ENCODE data around the gene LRP5.

Gene LRP5
- 0.61 to 2.5 (median 1.3) reads per million in 4 donors for total RNA-seq

DNA sequence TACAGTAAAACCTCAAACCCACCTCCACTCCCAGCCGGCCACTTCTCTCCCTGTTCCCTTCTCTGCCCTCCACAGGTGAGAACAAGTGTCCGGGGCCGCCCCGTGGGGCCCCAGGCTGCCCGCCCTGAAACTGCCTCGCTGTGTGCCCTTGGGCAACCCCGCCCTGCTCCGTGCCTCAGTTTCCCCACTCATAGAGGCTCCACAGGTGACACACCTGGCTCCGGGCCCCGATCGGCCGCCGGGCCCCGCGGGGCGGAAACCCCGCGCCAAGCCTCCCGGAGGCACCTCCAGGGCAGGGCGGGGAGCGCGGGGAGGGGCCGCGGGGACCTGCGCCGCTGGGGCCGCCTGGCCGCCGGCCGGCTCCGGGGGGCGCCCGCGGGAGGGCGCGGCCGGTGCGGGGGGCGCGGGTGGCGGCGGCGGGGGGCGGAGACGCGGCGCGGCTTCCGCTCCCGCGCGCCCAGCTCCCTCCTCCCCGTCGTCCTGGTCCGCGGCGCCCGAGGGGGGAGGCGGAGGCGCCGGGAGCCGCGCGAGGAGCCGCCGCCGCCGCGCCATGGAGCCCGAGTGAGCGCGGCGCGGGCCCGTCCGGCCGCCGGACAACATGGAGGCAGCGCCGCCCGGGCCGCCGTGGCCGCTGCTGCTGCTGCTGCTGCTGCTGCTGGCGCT is at the start of gene LRP5:
Gene LRP5, plus strand, starts transcription at position 475 of the 663 bp plus-strand sequence. Its CDS starts 124 bp downstream, at position 599.
- no peak for DNase-seq

DNA sequence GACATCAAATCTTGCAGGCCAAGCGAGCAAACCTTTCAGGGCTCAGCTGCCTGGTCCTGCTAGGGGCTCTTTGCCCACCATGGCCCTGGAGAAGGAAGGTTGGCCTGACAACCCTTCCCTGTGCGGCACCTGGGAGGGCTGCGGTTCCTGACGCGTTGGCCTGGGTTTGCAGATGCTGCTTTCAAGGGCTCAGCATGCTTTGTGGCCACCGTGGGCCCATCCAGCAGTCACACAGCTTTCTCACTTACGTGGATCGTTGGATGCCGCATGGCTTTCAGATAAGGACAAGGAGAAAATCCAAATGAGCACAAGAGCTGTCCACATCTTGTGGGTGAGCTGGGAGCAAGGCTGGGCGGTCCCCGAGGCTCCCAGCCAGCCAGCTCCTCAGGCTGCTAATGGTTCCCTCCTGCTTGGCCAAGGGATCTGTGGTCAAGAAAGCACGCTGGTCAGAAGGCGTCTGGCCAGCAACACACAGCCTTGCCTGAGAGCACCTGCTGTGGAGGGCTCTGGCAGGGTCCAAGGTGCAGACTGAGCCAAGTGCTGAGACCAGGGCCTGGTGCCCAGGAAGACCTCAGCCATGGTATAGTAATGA is 48.9 kb upstream of the LRP5 start:
- no peak for DNase-seq

DNA sequence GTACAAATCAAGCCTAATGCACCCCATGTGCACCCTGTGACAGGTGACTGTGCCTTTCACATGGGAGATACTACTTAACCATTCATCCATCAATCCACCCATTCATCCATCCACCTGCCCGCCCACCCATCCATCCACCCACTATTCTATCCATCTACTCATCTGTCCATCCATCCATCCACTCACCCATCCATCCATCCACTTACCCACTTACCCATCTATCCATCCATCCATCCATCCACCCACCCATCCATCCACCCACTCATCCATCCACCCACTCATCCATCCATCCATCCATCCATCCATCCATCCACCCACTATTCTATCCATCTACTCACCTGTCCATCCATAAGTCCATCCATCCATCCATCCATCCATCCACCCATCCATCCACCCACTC is 48.1 kb upstream of the LRP5 start:
- no peak for DNase-seq

DNA sequence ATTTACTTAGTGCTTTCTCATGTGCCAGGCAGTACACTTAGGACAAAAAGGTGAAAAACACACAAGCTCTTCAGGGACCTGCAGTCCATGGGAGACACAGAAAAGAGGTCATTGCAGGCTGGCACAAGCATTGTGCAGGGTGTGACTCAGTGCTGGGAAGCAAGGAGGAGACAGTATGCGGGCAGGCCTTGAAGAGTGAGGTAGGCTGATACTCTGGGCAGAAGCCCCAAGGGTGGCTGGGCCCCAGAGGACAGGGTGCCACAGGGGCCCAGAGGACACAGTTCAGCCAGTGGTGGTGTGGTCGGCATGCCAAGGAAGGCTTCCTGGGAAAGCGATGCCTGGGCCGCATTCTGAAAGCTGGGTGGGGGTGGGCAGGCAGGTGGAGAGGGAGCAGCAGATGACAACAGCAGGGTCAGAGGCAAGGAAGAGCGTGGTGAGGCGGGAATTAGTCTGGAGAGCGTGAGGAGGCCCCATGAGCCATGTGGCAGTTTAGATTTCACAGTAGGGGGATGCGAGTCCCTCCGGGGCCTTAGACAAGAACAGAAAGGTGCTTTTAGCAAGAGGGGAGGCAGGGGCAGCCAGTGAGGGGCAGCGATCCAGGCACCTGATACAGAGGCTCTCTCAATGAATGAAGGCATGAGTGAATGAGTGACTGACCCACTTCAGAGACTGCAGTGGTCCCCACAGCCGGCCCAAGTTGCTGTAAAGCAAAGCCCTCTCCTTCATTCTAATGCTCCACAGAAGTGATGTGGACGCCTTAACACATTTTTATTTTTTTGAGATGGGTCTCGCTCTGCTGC is 47.5 kb upstream of the LRP5 start:
- DNase-seq, result no peak

DNA sequence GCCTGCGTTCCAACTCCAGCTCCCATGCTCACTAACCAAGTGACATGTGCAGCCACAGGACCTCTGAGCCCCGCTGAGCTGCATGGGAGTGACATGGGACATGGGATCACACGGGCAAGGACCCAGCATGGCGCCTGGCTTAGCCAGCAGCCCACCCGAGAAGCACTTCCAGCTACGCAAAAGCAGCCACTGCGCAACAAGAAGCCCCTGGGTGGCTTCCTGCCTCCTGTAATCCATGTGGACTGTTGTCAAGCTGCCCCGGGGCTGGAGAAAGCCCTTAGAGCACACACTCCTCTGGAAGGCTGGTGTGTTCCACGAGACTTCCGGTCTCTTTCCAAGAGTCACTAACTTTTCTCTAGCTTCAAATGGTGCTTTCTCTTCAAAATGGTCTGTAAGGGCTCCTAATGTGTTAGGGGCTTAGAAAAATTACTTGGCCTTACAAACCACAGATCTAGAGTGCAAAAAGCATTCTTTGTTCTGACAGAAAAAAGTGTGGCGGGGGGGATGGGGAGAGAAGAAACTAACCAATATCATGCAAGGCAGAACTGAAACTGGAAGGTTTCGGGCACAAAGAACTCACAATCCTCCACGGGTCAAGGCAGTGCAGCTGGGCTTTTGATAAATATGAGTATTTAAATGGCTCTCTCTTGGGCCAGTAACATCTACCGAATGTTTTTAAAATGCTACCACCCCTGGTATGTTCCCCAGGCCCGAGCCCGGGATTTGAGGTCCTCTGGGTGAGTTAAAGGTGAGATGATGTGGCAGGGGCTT is 46.1 kb upstream of the LRP5 start:
- no peak for DNase-seq

DNA sequence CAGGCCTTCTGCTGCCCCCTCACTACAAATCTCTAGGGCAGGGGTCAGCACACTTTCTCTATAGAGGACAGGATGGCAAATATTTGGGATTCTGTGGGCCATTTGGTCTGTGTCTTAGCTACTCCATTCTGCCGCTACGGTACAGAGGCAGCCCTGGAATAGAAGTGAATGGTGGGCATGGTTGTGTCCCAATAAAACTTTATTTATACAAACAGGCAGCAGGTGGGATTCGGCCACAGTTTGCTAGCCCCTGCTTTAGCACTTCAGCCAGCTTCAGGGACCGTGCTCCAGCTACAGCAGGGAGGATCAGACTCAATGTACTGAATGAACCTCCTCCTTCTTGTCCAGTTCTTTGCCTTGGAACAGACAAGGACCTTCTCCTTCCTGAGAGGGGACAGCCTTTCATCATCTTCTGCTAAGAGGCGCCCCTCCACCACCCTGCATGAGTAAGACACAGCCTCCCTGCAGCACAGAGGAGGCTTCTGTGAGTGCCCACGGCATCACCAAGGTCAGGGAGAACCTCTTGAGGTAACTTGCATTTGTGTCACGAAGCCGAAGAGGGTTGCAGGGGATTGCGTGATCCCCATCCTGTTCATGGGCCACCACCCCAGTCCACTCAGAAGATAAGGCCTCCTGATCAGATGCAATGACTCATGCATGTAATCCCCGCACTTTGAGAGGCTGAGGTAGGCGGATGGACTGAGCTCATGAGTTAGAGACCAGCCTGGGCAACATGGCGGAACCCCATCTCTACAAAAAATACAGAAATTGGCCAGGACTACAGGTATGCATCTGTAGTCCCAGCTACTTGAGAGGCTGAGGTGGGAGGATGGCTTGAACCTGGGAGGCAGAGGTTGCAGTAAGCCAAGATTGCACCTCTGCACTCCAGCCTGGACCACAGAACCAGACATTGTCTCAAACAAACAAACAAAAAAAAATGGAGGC is 45.2 kb upstream of the LRP5 start:
- no peak for DNase-seq

DNA sequence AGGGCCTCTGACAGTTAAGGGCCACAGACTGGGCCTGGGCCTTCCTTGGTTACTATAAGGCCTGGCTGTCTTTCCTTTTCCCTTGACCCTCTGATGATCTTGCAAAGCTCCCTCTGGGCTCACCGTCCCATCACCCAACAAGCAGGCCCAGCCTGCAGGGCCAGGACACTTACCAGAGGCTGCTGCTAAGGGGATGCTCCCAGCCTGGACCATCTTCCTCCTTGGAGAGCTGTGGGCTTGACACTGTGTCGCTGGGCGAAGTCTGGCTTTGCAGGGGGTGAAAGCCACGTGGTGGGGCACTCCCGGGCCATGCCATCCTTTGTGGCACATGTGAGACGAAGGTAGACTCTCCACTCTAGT is 44.5 kb upstream of the LRP5 start:
- DNase-seq, result no peak

DNA sequence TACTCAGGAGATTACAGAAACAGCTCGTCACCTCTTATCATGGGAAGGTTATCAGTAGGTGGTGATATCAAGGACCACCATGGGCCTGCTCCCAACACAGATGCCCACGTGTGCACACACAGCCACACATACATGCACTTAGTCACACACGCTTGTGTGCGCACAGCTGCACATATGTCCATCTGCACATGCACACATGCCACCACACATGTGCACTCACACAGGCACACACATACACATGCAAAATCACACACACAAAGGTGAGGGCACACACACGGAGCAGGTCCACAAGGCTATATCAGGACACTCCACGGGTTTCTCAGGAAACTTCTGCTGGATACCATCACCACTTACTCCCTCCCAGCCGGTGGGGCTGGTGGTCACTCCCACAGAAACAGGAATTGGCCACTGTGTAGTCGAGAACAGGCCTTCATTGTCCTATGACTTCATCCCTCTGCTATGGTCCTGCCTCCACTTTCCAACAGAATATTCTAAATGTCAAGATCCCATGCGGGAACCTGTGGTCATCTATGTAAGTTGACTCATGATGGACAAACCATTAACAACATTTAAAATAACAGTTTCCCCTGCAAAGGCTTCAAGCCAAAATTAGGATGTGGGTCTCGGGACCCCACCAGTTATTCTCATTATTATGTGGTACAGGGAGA is 42.8 kb upstream of the LRP5 start:
- no peak for DNase-seq

DNA sequence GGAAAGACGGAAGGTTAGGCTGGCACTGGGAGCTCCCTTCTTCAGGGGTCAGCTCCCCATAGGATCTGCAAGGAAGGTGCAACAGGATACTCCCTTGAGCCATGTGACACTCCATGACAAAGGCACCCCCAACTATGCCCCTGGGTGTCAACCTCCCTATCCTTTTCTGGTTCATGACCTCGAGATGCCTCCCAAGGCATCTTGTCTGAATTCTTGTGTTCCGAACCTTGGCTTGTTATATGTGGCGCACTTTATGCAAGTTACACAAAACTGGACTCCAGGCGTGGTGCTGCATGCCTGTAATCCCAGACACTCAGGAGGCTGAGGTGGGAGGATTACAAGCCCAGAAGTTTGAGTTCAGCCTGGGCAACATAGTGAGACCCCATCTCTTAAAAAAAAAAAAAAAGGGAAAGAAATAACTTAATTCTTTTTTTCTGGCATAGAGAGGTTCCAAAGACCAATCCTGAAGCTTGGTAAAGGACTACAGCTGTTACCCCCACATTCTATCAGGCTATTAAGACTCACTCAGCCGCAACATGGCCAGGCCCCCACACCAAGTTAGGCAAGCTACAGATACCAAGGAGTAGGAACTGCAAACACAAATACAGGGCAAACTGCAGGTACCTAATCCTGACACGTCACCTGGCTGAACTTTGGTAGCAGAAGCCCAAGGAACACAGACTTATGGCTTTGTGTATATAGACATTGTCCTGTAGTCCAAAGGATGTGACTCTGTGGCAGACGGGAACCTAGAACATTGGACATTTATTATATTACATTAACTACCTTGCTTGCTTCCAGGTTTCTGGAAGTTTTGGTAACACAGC is 42.0 kb upstream of the LRP5 start:
- no peak for DNase-seq

DNA sequence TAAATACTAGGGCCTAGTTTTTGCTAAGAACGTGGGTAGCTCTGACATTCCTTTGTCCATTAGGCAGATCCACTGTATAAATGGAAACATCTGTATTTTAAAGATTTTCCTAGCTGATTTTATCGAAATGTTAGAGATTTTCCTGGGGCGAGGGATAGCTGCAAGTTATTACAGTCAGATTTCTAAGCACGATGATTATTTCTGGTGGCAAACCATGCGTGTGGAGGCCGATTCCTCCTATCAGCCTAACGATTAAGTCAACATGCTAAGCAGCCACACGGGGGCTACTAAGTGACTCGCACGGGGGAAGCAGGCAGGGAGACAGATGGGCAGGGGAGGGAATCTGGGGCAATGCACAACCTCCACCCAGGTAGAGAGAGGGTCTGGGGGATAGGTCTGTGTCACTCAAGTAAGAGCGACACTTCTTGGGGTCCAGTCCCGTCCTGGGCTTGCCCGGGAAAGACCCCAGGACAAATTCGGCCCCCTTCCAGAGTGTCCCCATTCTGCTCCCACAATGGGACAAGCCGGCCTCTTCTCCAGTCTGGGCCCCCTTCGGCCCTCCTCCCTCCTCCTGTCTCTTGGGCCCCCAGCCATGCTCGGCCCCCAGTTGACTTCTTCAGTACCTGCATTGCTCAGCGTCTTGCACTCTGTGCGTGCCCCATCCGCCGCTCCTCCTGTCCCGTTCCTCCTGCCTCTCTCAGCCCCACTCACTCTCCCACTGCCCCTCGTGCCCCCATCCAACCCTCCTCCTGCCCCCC is 41.2 kb upstream of the LRP5 start:
- DNase-seq, result peak in 4 of 5 donors; percentile 34 to 71 (median 44)

DNA sequence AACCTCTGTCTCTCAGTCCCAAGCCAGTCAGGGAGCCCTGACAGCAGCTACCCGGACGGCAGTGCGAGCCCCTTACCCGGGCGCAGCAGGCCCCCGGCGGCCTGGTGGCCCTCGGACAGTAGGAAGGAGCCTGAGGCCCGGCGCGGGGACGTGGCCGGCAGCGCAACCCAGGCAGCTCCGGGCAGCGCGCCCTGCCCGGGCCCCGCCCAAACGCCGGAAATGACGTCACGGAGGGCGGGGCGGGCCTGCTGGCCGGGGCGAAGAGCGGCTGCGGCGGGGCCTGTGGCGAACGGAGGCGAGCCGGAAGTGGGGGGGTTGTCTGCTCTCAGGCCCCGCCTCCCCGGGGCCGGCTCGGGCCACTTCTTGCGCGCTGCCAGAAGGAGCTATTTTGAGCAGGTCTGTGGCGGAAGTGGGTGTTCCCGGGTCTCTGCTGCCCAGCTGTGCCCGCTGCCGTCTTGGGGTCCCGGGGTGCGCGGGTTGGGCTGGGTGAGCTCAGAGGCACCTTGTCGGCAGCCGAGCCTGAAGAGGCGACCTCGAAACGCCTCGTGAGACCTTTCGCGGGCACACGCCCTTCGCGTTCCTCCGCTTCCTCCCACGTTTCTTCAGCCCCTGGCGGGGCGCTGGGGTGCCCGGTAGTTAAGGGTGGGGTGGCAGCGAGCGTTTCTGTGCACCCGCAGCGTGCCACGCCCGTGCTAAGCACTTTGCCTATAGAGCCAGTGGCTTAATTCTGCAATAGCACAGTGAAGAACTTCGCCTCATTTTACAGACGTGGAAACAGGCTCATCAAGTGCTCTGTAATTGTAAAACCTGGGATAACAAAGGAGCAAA is 40.4 kb upstream of the LRP5 start, which contains the start of gene C11orf24:
Gene C11orf24, minus strand, starts transcription at position 193 of the 828 bp plus-strand sequence. CDS start 8,206 bp downstream, outside the sequence.
- peak; percentile 88 to 95 (median 89) for DNase-seq

DNA sequence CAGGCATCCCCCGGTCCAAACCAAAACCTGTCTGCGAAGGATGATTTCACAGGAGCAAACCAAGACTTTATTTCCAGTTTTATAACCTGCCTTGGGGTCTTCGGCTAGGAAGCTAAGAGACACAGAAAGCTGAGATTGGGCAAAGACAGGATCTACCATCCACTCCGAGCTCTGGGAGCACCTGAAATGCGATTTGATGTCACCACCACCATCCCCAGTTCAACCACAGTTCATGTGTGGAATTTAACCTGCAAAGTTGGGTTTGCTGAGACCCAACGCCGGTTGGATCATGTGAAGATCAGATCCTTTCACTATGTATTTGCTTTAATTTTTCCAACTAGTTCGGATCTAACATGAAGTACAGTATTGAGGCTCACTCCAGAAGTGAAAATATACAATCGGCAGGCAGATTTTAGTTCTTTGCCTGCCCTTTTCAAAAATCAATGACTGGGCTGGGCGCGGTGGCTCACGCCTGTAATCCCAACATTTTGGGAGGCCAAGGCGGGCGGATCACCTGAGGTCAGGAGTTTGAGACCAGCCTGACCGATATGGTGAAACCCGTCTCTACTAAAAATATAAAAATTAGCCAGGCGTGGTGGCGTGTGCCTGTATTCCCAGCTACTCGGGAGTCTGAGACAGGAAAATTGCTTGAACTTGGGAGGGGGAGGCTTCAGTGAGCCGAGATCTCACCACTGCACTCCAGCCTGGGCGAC is 39.2 kb upstream of the LRP5 start:
- DNase-seq, result no peak

DNA sequence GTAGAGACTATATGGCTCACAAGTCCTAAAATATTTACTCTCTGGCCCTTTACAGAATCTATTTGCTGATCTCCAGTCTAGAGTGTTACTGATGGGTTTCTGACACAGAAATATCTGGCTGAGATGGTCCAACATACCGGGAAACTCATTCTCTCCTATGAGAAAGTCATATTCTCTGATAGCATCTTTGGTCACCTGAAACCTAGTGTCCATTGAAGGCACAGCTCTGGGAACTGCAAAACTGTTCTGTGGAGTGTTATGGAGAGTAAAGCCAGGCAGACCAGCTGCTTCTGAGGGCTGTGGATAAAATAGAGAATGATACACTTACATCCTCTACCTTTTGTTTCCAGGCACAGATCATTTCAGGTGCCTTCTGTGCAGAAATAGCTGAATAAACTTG is 38.1 kb upstream of the LRP5 start:
- DNase-seq, result no peak

DNA sequence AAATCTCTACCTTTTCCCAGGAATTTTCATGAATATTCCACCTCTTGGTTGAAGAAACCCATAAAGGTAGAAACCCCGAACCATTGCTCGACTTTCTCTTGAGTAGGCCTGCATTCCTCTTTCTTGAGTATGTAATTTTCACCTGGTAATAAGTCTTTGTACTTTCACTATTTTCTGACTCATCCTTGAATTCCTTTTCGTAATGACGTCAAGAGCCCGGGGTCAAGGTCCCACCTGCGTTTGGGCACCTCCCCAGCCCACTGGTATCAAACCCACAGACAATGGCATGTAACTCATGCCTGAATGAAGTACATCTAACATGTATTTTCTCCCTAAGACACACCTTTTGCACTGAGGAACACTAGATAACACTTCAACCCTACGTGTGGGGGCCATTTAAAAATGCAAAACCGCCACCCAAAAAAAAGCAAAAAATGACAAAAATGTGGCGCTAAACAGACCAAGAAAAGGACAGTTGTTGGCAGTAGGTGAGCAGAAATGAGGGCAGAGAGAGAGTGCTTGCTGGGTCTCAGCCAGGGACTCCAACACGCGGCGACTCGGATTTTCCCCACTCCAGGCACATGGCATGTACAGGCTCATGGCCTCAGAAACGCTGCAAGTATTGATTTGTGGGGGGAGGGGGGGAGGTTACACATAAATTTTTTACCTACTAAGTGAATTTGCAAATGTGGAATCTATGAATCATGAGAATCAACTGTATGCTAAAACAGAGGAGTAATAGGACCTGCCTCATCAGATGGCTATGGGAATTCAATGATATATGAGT is 36.5 kb upstream of the LRP5 start:
- DNase-seq, result no peak

DNA sequence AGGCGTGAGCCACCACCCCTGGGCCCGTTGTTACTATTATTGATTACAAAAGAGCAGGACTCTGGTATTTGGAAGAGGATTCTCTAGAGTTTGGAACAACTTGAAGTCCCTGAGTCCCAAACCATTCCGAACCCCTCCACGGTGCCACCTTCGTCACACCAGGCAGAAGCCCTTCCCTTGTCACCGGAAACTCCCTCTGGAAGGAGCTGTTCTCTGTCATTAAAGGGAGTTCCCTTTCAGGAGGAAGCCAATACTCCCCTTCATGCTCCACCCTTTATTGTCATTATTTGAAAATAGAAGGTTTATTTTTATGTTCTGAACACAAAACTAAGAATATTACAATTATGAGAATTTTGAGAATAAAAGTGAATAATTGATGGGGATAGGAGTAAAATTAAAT is 35.5 kb upstream of the LRP5 start:
- no peak for DNase-seq

DNA sequence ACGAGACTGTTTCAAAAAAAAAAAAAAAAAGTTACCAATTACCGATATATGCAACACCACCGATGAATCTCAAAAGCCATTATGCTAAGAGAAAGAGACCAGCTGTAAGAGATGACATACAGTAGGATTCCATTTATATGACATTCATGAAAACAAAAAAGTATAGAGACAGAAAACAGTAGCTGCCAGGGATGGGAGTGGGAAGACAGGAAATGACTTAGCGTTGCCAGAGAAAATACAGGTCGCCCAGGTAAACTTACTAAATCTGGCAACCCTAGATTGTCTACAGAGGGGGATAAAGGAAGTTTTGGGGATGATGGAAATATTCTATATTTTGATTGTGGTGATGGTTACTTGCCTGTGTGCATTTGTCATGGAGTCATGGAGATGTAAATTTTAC is 32.7 kb upstream of the LRP5 start:
- DNase-seq, result no peak

Data from T-helper 1 cell (primary cell).